HG03354 (cell line): ENCODE measurements around the gene MAS1L.

Experiments used
- ATAC-seq: cut with Tn5 transposase; IDR thresholded peaks from one replicate; pipeline ENCODE4 v1.9.1; 2021; ENCODE audit warnings: mild to moderate bottlenecking; ENCODE audit not compliant: unreplicated experiment, poor library complexity, severe bottlenecking

MAS1L gene

DNA sequence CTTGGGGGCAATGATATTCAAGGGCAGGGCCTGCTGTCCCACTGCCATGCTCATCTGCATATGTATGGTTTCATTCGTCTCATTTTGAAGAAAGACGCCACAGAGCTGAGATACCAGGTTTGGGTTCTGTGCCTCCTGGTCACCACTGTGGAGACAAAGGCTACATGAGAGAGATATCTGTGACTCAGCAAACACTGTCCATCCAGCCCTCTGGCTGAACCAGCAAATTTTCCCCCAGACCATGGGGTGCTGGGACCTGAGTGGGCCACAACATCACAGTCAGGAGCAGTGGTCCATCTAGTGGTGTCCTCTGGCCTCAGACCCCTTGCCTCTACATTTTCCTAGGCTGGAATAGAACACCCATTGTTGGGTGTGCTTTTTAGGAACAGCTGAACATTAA is at the start of gene MAS1L:
TSS of gene MAS1L (minus strand) at position 297 of the 400 bp plus-strand sequence. CDS start at position 243, 54 bp downstream.
- no peak for ATAC-seq

- no peak for ATAC-seq
Measured at GRCh38 chr6:29532320-29532951, 44.7 kb upstream of the MAS1L start.

GRCh38 chr6:29531668-29532067 is 43.9 kb upstream of the MAS1L start:
- ATAC-seq, result no peak

- ATAC-seq, result no peak
Measured at GRCh38 chr6:29530671-29531310, 43.0 kb upstream of the MAS1L start.

DNA sequence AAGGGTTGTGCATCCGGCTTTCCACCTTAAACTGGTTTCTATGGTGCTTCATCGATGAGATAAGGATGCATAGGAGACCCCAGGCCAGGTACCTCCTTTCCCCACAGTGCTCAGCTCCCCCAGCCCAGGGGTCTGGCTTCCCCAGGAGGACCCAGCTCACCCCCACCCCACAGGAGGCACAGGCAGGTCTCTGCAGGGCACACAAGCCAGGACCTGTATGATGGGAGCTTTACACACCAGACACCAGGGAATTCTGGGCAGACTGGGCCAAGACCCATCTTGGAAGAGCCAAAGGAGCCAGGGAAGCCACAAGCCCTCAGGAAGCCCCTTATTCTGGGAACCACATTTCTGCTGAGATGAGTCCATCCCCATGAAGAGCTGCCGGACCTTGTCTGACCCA is 42.2 kb upstream of the MAS1L start:
- no peak for ATAC-seq

DNA sequence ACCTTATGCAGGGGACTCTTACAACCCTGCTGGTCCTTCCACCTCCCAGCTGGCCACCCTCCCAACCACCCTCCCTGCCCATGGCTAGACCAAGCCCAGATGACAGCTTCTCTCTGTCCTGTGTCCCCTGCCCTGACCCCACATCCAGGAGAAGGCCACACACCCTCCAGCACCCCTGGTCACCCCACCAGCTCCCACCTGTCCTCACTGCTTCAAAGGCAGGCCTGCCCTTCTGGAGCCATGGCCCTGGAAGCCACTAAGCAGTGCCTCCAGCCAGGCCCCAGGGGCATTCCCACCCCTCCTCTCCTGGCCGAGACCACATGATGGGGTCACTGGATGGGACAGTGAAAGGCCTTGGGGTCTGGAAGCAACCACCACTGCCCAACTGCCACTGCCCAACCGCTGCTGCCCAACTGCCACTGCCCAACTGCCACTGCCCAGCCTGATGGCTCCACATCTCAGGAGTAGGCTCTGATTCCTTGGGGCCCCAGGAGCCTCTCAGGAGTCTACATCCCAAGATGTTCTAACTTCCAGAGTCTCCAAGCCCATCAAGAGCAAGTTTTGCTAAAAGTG is 41.3 kb upstream of the MAS1L start:
- no peak for ATAC-seq

DNA sequence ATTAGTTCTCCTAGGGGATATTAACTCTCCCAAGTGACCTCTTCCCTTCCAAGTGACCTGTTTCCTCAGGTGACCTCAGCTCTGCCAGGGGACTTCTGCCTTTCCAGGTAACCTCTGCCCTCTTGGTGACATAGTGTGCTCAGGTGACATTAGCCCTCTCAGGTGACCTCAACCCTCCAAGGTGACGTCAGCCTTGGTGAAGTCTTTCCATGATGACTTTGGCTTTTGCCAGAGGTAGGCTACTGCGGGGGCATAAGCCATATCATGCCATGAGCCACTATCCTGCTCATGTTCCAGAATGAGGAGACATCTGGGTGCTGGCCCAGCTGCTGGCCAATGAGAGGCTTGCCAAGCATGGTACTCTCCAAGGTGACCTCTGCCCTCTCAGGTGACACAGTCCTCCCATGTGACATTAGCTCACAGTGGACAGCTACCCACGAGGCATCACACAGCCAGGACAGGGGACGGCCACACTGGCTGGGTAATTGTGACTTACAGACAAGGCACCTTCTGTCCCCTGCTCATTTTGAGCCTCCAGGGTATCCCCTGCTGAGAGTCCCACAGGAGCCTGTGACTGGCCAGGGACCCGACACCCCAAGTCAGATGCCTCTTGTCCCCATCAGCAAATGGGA is 40.7 kb upstream of the MAS1L start:
- no peak for ATAC-seq

GRCh38 chr6:29527564-29527963 is 39.8 kb upstream of the MAS1L start:
- no peak for ATAC-seq

- ATAC-seq, result no peak
Measured at GRCh38 chr6:29527126-29527525, 39.4 kb upstream of the MAS1L start.

DNA sequence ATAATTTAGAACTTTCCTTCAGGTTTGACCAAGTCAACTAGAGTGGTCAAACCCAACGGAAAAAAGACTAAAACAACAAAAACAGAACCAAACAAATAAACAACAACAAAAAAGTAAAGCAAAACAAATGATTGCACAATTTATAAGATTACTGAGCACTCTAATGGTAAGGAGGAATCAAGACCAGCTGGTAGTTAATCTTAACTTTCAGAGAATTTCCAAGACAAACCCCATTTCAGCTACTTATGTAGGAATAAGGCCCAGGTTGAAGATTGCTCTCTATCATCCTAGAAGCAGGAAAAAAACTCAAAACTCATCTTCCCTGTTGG is 37.5 kb upstream of the MAS1L start:
- ATAC-seq, result no peak

GRCh38 chr6:29524444-29525310 is 36.9 kb upstream of the MAS1L start:
- ATAC-seq, result no peak

GRCh38 chr6:29524044-29524443 is 36.3 kb upstream of the MAS1L start:
- ATAC-seq, result no peak

DNA sequence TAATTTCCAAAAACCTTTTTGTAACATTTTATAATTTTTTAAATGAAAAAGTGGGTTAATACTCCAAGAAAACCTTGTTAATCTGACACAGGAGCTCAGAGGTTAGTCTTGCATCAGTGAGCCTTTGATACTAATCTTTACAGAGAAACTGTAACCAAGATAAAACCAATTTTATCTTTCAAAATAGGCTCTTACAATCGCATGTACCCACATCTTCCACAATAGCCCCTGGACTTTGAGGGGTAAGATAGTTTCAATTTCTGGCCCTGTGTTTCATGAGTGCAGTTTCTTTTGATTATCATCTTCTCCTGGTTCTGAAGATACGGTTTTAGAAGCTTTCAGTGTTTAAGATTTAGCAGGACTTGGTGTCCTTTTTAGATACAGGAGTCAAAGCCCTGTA is 34.5 kb upstream of the MAS1L start:
- ATAC-seq, result no peak

- no peak for ATAC-seq
Measured at GRCh38 chr6:29521006-29521680, 33.4 kb upstream of the MAS1L start.

DNA sequence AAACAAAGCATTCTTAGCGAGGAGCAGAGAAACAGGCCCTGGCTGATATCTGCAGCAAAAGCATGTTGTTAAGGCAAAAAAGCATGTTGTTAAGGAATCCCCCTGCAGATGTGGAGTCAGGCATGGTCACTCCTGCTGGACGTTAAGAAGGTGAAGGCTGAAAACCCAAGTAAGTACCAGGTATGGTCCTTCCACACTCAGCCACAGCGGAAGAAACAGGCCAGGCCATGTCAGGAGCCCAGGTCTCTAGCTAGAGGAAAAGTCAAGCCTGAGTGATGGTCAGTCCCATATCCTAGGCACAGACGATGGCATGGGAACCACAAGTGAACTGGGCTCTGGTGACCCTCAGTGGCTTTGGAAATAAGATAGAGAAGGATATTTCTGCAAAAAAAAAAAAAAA is 32.5 kb upstream of the MAS1L start:
- no peak for ATAC-seq

GRCh38 chr6:29519291-29520010 is 31.7 kb upstream of the MAS1L start:
- ATAC-seq, result no peak

GRCh38 chr6:29517728-29518440 is 30.1 kb upstream of the MAS1L start:
- ATAC-seq, result no peak

DNA sequence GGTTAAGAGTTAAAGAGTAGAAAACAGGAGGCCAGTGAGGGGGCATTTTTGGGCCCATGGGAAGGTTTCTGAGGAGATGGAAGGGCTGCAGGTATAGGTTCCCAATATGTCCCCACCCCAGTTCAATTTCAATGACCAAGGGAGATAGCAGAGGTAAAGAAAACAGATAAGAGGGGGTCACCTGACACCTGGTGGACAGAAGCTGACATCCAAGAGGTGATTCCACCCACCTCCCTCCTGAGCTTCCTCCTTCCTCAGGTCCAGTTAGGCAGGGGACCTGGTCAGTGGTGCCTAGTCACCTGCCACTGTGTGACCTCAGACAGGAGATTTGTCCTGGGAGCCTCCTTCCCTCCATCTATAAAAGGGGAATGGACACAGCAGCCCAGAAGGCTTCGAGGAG is 29.5 kb upstream of the MAS1L start:
- ATAC-seq, result no peak
